Suprapubic skin (tissue), 4 donors: ENCODE measurements around the gene TRABD2A. TPM values are rescaled to one million over a fixed set of nuclear protein-coding genes. Genes with fewer than 3 reads are reported as not detected.
"Not testable (repeated sequence)": the region's sequence is repeated elsewhere in the genome, so short reads cannot be mapped to it uniquely, and the experiment has no call there.

Experiments
- DNase-seq, 2 donors: peaks; one replicate each; pipeline ENCODE4 v3.0.0-alpha.2; 2019; ENCODE audit warnings: low spot score in 2 of 2
- H3K27ac ChIP-seq: fragments of 200-600 bp; sonication (generic); one replicate; pipeline ENCODE4 v1.5.1; 2019
- H3K27me3 ChIP-seq: fragments of 200-600 bp; sonication (generic); one replicate; pipeline ENCODE4 v1.5.1; 2019
- H3K36me3 ChIP-seq: fragments of 200-600 bp; sonication (generic); one replicate; pipeline ENCODE4 v1.5.1; 2019
- H3K4me1 ChIP-seq: fragments of 200-600 bp; sonication (generic); one replicate; pipeline ENCODE4 v1.5.1; 2019
- H3K4me3 ChIP-seq: fragments of 200-600 bp; sonication (generic); one replicate; pipeline ENCODE4 v1.5.1; 2019; ENCODE audit warnings: mild to moderate bottlenecking
- H3K9me3 ChIP-seq: fragments of 200-600 bp; sonication (generic); one replicate; pipeline ENCODE4 v1.5.1; 2019
- CTCF ChIP-seq, 2 donors: fragments of 200-600 bp in 1 of 2; fragments of 450-650 bp in 1 of 2; sonication (generic) in 1 of 2; IDR thresholded peaks; one replicate each; pipeline ENCODE4 v1.5.1; 2016 to 2019; ENCODE audit warnings: antibody characterized with exemption in 2 of 2, mild to moderate bottlenecking in 1 of 2, moderate library complexity in 1 of 2
- EP300 ChIP-seq: sonication (generic); formaldehyde crosslinking; IDR thresholded peaks from one replicate; pipeline ENCODE4 v1.6.1; 2017; ENCODE audit warnings: antibody characterized with exemption
- POLR2A ChIP-seq, 2 donors: fragments of 450-650 bp; IDR thresholded peaks; one replicate each; pipeline ENCODE4 v1.6.1; 2017; ENCODE audit warnings: antibody characterized with exemption in 2 of 2, mild to moderate bottlenecking in 2 of 2, moderate library complexity in 2 of 2
- POLR2AphosphoS5 ChIP-seq, 3 donors: sonication (generic); formaldehyde crosslinking; IDR thresholded peaks; one replicate each; pipeline ENCODE4 v1.6.1; 2017; ENCODE audit warnings: antibody characterized with exemption in 3 of 3
- WGBS: methylation state at CpG from one replicate; pipeline ENCODE4 v1.1.5; 2018; 5-methylcytosine and 5-hydroxymethylcytosine counted together
- total RNA-seq, 4 donors: library from RNA; depleted of rRNA; stranded (reverse); fragments of >200 nt; gene quantifications; one replicate each; pipeline ENCODE4 v1.1.0, GENCODE V29; 2016

The TRABD2A gene
- total RNA-seq, 4 donors from 2014 or later = 0.68 to 2.4 (median 1.7) TPM; not detected in 1

- no peak for TF ChIP-seq EP300
- TF ChIP-seq POLR2A (IDR thresholded peaks at IDR 0.05) = no peak
- TF ChIP-seq POLR2AphosphoS5 (IDR thresholded peaks at IDR 0.05) = no peak
- TF ChIP-seq CTCF (IDR thresholded peaks at IDR 0.05) = no peak
- Histone ChIP-seq H3K27me3 (peaks cover 15% of the 10 kb centered on the region), H3K27ac (no peak overlapping the region), H3K36me3 (no peaks in the 10 kb centered on the region), H3K4me3 (no peak overlapping the region), H3K9me3 (no peaks in the 10 kb centered on the region), H3K4me1 (peaks cover 31% of the 10 kb centered on the region)
- DNase-seq = no peak
- WGBS = 73% methylated on average over 1 of the region's 1 CpG
These were observed 2.4 kb downstream of the TRABD2A start for GRCh38 chr2:84878459-84878858.

- peaks cover 15% of the 10 kb centered on the region for H3K27me3 ChIP-seq
- 73% methylated on average over 3 of the region's 3 CpGs for WGBS
- DNase-seq = no peak
- peaks cover 21% of the 10 kb centered on the region for H3K4me1 ChIP-seq
- H3K27ac ChIP-seq = no peak overlapping the region
- no peak overlapping the region for H3K4me3 ChIP-seq
- H3K36me3 ChIP-seq = no peaks in the 10 kb centered on the region
- TF ChIP-seq POLR2AphosphoS5 (IDR thresholded peaks at IDR 0.05) (no peak), CTCF (IDR thresholded peaks at IDR 0.05) (no peak), EP300 (no peak), POLR2A (IDR thresholded peaks at IDR 0.05) (no peak)
- H3K9me3 ChIP-seq = no peaks in the 10 kb centered on the region
These were observed 4.5 kb downstream of the TRABD2A start for GRCh38 chr2:84876369-84876768.

GRCh38 chr2:84875619-84876018 lies 5.3 kb downstream of the TRABD2A start:
- not testable (repeated sequence) for H3K27ac ChIP-seq, H3K27me3 ChIP-seq, DNase-seq, H3K4me3 ChIP-seq, H3K36me3 ChIP-seq, H3K9me3 ChIP-seq
- peaks cover 13% of the 10 kb centered on the region for H3K4me1 ChIP-seq
- WGBS = 80% methylated on average over 1 of the region's 1 CpG

- no peaks in the 10 kb centered on the region for H3K36me3 ChIP-seq
- peaks cover 5% of the 10 kb centered on the region for H3K27me3 ChIP-seq
- 71% methylated on average over 4 of the region's 4 CpGs for WGBS
- no peaks in the 10 kb centered on the region for H3K9me3 ChIP-seq
- no peak for DNase-seq
- TF ChIP-seq POLR2A (IDR thresholded peaks at IDR 0.05) (no peak), EP300 (no peak), POLR2AphosphoS5 (IDR thresholded peaks at IDR 0.05) (no peak), CTCF (IDR thresholded peaks at IDR 0.05) (no peak)
- H3K4me1 ChIP-seq = peaks cover 9% of the 10 kb centered on the region
- no peak overlapping the region for H3K4me3 ChIP-seq
- no peak overlapping the region for H3K27ac ChIP-seq
These were observed 5.7 kb downstream of the TRABD2A start for GRCh38 chr2:84875213-84875560.

- WGBS = 76% methylated on average over 6 of the region's 7 CpGs
- Histone ChIP-seq H3K9me3 (no peaks in the 10 kb centered on the region), H3K36me3 (no peaks in the 10 kb centered on the region), H3K4me1 (peaks cover 3% of the 10 kb centered on the region), H3K4me3 (no peak overlapping the region), H3K27ac (no peak overlapping the region), H3K27me3 (no peaks in the 10 kb centered on the region)
- peak in 1 of 2 donors; percentile 21 for DNase-seq
- TF ChIP-seq POLR2A (IDR thresholded peaks at IDR 0.05) (no peak), CTCF (IDR thresholded peaks at IDR 0.05) (no peak), POLR2AphosphoS5 (IDR thresholded peaks at IDR 0.05) (no peak), EP300 (no peak)
These were observed 6.3 kb downstream of the TRABD2A start for GRCh38 chr2:84874381-84875212.
